ENCODE measurements around the gene DECR2.
A peak's percentile ranks its signal among the peaks of the same experiment; 100 is the strongest.
"Not testable (repeated sequence)": the region's sequence is repeated elsewhere in the genome, so short reads cannot be mapped to it uniquely, and the experiment has no call there.

DECR2 gene, protein sequence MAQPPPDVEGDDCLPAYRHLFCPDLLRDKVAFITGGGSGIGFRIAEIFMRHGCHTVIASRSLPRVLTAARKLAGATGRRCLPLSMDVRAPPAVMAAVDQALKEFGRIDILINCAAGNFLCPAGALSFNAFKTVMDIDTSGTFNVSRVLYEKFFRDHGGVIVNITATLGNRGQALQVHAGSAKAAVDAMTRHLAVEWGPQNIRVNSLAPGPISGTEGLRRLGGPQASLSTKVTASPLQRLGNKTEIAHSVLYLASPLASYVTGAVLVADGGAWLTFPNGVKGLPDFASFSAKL

GRCh38 chr16:401468-402348 lies at the start of gene DECR2:
DECR2 (plus strand) TSS chr16:401885; CDS start chr16:401964, 79 bp downstream.
- DNase-seq (ENCODE audit: low spot score) (peak; percentile 95), FAIRE-seq (no peak)

- peak; percentile 95 for DNase-seq (ENCODE audit: low spot score)
- no peak for FAIRE-seq
These were observed 48.9 kb upstream of the DECR2 start, which contains the start of gene AXIN1 for GRCh38 chr16:352547-353403. AXIN1 (minus strand) TSS chr16:352723; CDS start chr16:347025, 5,698 bp downstream.

GRCh38 chr16:353404-354290 lies 48.0 kb upstream of the DECR2 start:
- DNase-seq (ENCODE audit: low spot score) = no peak
- no peak for FAIRE-seq

- FAIRE-seq = no peak
These were observed 47.3 kb upstream of the DECR2 start for GRCh38 chr16:354291-354881.

GRCh38 chr16:354971-355461 lies 46.7 kb upstream of the DECR2 start:
- no peak for FAIRE-seq
- DNase-seq (ENCODE audit: low spot score) = no peak

More at GRCh38 chr16:354291-354881, 47.3 kb upstream of the DECR2 start:
- DNase-seq (ENCODE audit: low spot score) = no peak

GRCh38 chr16:356741-357140 lies 44.9 kb upstream of the DECR2 start:
- FAIRE-seq (no peak), DNase-seq (ENCODE audit: low spot score) (no peak)

GRCh38 chr16:359067-359763 lies 42.5 kb upstream of the DECR2 start:
- DNase-seq (ENCODE audit: low spot score) = no peak
- no peak for FAIRE-seq

- FAIRE-seq (no peak), DNase-seq (ENCODE audit: low spot score) (no peak)
These were observed 41.6 kb upstream of the DECR2 start for GRCh38 chr16:359871-360697.

DNA sequence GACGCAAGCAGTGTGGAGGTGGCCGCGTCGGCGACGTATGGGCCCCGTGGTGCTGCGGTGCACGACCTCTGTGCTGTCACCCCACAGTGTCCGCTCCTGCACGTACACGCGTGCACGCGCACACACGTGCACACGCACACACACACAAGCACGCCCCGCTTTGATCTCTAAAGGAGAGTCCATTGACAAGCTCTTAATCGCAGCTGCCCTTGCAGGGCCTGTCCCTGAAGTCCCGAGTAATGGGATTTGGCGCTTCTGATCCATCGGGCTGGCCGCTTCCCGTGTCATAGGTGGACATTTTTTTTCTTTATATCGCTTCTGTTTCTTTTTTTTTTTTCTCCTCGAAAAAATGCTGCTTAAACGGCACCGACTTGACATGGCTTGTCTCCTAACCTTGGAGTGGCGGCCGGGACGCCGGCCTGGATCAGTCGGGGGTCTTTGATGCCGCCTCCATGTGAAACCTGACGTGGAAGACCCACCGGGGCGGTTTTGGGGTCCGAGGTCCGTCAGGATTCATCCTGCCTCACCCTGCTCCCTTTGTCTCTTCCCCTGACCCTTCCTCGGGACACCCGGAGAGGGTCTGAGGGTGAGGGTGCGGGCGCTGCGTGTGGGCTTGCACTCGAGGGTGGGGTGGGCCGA lies 40.9 kb upstream of the DECR2 start:
- DNase-seq (ENCODE audit: low spot score) (no peak), FAIRE-seq (no peak)

GRCh38 chr16:361341-361871 lies 40.3 kb upstream of the DECR2 start:
- DNase-seq (ENCODE audit: low spot score) (no peak), FAIRE-seq (no peak)

DNA sequence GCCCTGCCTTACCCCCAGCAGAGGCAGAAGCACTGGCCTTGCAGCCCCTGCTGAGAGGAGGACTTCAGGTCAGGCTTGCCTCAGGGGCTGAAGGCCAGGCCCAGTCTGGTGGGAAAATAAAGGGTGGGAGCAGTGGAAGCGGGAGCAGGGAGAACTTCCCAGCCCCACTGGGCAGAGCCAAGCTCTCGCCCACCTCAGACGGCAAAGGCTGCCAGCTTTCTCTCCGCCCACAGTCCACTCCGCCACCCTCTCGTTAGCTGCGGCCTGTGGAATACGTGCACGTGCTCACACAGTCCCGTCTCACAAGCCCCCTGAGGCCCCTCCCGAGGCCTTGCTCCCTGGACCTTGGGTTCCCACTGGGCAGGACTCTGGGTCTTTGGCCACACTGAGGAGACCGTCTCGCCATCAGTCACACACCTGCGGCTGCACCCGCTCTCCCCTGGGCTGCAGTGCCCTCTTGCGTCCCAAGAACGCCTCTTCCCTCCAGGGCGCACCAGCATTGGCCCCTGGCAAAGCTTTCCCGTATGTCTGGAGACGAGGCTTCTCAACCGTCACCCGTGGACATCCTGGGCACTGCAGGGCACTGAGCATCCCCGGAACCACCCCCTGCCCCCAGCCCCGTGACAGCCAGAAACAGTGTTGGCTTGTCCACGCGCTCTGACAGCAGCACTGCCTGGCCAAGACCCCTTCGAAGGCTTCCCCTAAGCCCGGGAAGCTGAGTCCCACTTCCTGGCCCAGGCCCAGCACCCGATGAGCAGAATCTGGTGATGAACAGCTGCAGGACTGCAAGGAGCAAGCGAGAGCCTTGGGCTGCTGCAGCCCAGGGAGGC lies 39.6 kb upstream of the DECR2 start:
- peak; percentile 75 for DNase-seq (ENCODE audit: low spot score)
- no peak for FAIRE-seq

- not testable (repeated sequence) for FAIRE-seq; DNase-seq (ENCODE audit: low spot score)
These were observed 39.0 kb upstream of the DECR2 start for GRCh38 chr16:362702-362999.

- DNase-seq (ENCODE audit: low spot score) (no peak), FAIRE-seq (no peak)
These were observed 38.4 kb upstream of the DECR2 start for GRCh38 chr16:363110-363765.

- no peak for DNase-seq (ENCODE audit: low spot score)
- no peak for FAIRE-seq
These were observed 37.8 kb upstream of the DECR2 start for GRCh38 chr16:363766-364490.

- FAIRE-seq = no peak
- no peak for DNase-seq (ENCODE audit: low spot score)
These were observed 36.8 kb upstream of the DECR2 start for GRCh38 chr16:364595-365491.
